Inferior parietal cortex (tissue), 1 donor: ENCODE measurements around the gene TC2N.
A peak's percentile ranks its signal among the peaks of the same experiment; 100 is the strongest.
"Not testable (repeated sequence)": the region's sequence is repeated elsewhere in the genome, so short reads cannot be mapped to it uniquely, and the experiment has no call there.

ENCODE experiments used
- DNase-seq: peaks from one replicate; pipeline ENCODE4 v3.0.0-alpha.2; 2016; ENCODE audit errors: extremely low spot score

The TC2N gene

DNA sequence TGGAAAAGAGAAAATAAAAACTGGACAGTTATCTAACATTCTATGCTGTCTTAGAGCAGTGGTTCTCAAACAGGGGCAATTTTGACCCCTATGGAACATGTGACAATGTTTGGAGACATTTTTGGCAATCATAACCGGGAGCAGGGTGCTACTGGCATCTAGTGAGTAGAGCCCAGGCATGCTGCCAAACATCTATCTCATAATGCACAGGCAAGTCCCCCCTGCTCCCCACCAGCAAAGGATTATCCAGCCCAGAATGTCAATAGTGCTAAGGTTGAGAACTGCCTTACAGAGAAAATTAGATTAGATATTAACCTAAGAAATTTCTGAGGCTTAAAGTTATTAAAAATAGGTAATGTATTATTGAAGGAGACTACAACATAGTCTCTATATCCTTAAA is 112.5 kb downstream of the TC2N start:
- DNase-seq, result no peak

- no peak for DNase-seq
Measured at GRCh38 chr14:91754185-91754584, 113.2 kb downstream of the TC2N start.

DNA sequence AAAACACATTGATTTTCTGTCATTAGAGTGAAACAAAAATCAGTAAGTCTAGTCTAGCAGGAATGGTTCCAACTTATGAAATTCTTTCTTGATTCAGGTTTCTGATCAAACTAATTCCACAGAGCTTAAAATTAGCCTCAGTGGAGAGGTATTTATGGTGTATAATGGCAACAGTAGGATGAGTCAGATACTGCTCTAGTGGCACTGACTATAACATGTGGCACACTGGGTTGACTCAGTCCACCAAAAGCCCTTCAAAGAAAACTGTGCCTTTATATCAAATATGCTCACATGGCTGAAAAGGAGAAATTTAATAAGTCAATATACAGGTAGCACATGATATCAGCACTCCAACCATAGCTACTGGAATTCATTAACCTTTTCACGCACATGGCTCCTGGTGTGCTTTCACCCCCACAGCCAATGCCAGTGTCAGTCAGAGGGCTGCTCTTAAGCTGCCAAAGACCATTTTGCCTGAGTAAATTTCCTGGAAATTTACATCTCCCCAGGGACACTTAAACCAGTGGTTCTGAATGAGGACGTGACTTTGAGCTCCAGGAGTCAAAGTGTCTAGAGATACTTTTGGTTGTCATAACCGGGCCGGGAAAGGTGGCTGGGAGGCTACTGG is 113.7 kb downstream of the TC2N start:
- DNase-seq, result no peak

DNA sequence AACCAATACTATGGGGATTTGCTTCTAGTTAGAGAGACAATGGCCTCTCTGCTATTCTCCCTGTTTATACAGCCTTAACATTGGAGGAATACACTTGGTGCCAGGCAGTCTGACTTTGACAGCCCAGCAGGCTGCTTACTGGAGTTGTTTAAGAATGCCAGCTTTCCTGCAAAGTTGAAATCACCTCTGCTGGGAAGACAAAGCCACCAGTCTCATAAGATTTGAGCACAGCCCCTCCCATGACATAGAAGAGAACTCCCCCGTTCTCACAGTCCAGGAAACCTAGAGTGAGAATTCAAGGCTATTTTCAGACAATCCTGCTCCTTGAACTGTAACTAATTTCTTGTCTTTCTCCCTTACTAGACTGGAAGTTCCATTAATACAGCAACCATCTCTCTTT is 114.4 kb downstream of the TC2N start:
- no peak for DNase-seq

- no peak for DNase-seq
Measured at GRCh38 chr14:91751719-91752118, 115.6 kb downstream of the TC2N start.

DNA sequence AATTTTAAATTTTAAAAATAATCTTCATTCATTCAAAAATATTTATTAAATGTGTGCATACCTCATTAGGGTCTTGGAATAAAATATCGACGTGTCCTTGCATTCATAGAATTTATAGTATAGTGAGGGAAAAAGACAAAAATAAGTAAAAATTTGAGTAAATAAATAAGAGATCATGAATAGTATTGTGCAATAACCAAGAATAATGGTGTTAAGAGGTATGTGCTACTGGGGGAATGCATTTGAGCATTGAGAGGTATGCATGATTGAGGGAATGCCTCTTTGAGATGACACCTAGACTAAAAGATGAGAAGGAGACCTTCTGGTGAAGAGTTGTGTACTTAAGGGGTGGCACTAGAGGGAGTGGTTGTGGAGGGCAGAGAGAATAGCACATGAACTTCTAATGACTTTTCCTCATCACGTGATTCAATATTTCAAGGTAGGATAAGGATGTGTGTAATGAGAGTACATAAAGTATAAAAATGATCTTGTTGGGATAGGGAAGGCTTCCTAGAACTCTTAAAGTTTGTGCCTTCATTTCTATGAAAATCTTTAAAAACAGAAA is 116.6 kb downstream of the TC2N start:
- no peak for DNase-seq

- DNase-seq, result no peak
Measured at GRCh38 chr14:91749868-91750267, 117.5 kb downstream of the TC2N start.

- DNase-seq, result no peak
Measured at GRCh38 chr14:91748049-91748448, 119.3 kb downstream of the TC2N start.

GRCh38 chr14:91745344-91745743 is 122.0 kb downstream of the TC2N start:
- no peak for DNase-seq

- DNase-seq, result no peak
Measured at GRCh38 chr14:91744068-91744480, 123.3 kb downstream of the TC2N start.

GRCh38 chr14:91743305-91743653 is 124.1 kb downstream of the TC2N start:
- DNase-seq, result no peak

DNA sequence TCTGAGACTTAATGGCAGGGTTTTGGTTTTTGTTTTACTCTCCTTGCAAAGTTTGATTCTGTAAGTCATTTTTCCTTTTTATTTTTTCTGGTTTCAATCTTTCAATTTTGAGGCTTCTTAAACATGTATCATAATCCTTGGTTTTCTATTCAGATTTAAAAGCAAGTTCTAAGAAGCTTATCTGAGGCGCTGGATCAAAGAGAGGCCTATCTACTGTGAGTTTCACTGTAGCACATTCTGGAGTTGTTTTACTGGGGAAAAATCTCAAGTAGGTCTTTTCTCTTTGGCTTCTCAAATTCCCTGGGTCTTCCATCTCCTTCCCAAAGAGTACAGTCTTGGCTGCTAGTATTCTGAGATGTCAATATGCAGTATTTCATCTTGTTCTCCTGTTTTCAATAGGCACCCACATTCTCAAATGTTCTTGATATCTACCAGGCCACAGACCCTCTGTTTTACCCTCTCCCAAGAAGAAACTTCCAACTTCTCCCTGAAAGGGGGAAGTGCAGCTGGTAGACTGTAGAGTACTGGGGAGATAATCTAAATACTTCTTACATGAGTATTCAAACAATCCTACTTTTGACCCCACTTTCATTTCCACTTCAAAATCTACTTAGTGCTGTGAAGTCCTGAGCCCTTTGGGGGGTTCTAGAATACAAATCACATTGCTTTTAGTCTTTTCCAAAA is 124.6 kb downstream of the TC2N start:
- no peak for DNase-seq

- not testable (repeated sequence) for DNase-seq
Measured at GRCh38 chr14:91739867-91740266, 127.5 kb downstream of the TC2N start.

DNA sequence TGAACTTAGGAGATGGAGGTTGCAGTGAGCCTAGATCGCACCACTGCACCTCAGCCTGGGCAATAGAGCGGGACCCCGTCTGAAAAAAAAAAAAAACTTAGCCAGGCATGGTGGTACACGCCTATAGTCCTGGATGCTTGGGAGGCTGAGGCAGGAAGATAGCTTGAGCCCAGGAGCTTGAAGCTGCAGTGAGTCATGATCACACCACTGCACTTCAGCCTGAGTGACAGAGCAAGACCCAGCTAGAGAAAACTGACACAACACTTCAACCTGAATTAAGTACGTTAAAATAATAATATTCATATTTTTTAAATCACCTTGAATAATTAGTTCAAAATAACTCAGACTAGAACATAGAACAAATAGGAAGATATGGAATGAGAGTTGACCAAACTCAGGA is 129.7 kb downstream of the TC2N start:
- DNase-seq, result no peak

DNA sequence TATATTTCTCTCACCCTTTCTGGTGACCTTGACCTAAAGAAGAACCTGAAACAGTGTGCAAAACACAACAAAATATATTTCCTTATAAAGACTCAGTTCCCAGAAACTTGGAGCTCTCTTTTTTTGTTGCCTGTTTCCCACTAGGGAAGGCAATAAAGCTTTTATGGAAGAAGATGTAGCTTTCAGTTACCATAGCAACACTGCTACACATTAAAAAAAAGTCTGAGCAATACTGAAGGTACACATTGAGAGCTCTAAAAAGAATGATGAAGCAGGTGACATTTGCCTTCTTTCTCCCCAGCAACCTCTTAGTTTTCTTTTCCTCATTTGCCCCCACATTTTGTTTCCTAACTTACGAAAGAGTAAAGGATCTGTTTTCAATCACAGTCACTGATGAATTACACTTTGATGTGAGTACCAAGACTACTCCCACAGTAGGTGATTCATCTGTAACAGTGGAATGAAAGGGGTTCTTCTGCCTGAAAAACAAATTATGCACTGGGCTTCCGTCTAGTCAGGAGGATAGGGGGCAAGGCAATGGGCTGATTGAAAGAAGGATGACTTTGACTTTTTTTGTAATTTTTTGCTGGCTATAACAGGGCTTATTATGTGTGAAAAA is 134.4 kb downstream of the TC2N start:
- peak; percentile 1 for DNase-seq

GRCh38 chr14:91732439-91732838 is 134.9 kb downstream of the TC2N start:
- no peak for DNase-seq

DNA sequence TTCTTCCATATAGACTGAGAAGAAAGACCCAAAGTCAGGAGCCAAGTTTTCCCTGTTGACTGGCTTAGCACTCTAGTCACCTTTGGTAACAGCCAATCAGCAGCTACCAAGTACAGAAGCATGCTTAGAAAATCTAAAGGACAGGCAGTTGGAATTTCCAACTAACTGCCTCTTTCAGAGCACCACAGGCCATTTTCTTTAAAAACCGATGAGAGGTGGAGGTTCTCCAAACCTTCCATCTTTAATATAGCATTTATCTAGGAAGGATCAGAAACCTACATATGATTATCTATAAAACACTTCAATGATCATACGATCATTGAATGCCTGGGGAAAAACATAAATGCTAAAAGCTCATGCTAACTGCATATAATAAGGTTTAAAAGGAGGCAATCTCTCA is 135.3 kb downstream of the TC2N start, which contains the start of gene CATSPERB:
CATSPERB (minus strand) TSS at position 101 of the 400 bp plus-strand sequence. CDS start 2,607 bp downstream, outside the sequence.
- DNase-seq, result no peak

DNA sequence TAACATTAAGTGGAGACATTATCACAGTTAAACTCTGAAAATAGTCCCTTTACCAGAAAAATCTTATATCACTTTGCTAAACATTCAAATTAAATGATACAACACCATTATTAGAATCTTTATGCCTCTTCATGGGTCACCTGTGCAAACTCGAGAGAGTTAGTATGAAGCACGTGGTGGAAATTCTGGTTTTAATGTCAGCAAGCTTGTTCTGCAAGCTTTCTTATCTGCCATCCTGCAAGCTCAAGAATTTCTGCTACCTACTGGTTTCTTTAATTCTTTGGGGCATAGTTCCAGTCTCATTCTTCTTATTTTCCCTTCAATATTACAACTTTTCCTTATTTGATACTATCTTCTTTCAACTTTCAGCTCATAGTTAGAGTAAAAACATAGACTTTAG is 136.3 kb downstream of the TC2N start:
- no peak for DNase-seq

- no peak for DNase-seq
Measured at GRCh38 chr14:91729756-91730155, 137.6 kb downstream of the TC2N start.
